Stimulated activated CD4-positive, alpha-beta T cell treated with anti-CD3 and anti-CD28 coated beads, TNF-alpha, amount 100 ng/mL, for 48 hours (primary cell): Measurements from ENCODE around the gene ADAMTSL3.
"Not testable (repeated sequence)": the region's sequence is repeated elsewhere in the genome, so short reads cannot be mapped to it uniquely, and the experiment has no call there.

Experiments
- DNase-seq, 3 donors: peaks; one replicate each; pipeline ENCODE4 v3.0.0-alpha.2; 2020; ENCODE audit warnings: low read depth in 3 of 3

ADAMTSL3 gene

DNA sequence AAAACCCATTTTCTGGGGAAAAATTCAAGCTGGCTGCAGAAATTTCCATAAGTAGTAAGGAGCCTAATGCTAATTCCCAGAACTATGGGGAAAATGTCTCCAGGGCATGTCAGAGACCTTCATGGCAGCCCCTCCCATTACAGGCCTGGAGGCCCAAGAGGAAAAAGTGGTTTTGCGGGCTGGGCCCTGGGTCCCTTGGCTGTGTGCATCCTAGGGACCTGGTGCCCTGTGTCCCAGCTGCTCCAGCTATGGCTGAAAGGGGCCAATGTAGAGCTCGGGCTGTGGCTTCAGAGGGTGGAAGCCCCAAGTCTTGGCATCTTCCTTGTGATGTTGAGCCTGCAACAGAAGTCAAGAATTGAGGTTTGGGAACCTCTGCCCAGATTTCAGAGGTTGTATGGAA, 48.4 kb downstream of the ADAMTSL3 start:
- DNase-seq, result not testable (repeated sequence)

DNA sequence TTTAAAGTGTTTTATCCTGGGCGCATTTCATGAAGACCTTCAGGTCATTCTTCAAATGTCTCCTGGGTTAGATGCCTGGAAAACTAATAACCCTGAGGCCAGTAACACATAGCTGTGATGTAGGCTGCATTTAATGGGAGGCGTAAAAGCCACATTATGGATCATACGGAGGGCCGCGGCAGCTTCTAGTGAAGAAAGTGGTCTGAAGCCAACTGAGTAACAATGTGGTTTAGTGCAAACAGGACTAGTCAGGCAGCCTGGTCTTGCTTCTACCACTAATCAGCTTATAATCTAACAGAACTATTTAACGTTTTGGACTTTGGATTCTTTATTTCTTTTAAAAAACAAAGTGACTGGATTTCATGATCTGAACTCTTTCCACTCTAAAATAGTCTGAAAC, 54.4 kb downstream of the ADAMTSL3 start:
- DNase-seq, result no peak

DNA sequence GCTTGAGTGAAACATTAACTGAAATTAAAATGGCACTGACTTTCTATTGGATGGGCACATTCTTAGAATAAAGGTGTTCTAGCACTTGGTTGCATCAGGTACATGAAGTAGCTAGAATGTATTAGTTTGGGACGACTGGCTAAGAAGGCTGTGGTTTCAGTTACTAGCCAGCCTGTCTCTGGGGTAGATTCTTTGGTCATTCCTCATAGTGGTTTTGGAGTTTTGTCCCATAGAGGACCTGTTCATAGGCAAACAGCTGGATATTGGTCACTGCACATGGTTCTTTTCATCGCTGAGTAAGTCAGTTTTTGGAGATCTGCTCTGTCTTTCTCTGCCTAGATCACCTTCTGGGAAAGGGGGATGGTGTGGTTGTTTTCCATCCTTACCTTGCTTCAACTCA, 55.3 kb downstream of the ADAMTSL3 start:
- no peak for DNase-seq

DNA sequence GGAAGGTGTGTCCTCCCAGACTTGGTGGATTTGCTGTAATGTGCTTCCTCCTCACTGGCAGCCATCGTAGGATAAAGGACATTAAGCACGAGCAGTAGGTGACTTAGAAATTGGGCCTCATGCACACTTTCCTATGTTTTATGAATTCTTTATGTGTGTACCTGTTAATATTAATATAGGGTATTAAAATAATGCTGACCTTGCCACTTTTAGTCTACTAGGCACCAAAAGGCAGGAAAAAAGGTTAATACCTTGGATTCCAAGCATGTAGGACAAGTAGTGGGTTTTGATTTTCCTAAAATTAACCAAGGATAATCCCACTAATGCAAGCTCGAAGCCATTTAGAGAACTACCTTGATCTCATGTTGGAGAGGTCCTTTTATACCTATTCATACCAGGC, 55.9 kb downstream of the ADAMTSL3 start:
- DNase-seq, result no peak

DNA sequence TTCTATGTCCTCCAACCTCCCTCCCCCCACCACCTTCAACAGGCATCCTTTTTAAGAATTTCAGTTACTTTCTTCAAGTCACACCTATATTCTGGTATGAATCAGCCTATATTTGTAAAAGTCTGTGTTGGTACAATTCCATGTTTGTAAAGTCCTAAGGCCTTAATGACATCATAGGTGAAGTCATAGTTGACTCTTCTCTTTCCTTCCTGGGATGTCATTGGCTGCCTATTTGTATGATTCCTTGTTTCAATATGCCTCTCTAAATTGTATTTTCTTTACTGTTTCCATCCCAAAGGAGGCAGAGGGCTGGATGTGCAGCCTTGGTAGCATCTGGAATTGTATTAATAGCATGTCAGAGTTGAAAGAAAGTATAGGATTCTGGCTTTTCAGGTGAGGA, 56.5 kb downstream of the ADAMTSL3 start:
- DNase-seq, result no peak

DNA sequence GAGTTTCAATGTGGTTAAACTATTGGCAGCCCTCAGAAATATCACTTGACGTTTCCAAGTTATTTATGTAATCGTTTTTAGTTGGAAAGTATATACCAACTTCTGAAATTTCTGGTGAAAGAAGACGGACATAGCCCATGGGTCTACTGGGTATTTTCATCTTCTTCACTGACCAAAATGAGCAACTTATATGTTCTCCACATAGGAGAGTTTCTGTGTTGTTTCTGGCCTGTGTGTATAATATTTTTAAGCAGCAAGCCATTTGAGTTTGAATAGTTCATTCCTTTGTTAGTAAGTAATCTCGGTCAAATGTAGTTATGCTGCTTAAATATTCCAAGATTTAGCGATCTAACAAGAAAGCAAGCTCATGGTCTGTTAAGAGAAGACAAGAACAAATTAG, 57.3 kb downstream of the ADAMTSL3 start:
- DNase-seq, result no peak

DNA sequence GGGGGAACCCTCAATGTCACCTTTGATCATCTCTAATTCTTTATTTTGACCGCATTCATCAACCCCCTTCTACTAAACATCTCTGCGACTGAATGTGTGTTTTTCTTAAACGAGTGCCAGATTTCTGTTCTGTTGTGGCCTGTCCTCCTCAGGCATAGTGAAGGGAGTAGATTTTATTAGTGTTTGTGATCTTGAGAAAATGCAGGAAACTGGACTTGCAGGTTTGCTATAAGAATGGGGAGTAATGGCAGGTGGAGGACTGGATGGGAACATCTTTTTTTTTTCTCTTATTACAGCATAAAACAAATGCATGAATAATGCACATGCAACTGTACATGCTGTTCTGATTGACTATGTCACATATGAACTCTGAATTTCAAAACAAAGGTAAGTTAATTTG, 59.3 kb downstream of the ADAMTSL3 start:
- no peak for DNase-seq

DNA sequence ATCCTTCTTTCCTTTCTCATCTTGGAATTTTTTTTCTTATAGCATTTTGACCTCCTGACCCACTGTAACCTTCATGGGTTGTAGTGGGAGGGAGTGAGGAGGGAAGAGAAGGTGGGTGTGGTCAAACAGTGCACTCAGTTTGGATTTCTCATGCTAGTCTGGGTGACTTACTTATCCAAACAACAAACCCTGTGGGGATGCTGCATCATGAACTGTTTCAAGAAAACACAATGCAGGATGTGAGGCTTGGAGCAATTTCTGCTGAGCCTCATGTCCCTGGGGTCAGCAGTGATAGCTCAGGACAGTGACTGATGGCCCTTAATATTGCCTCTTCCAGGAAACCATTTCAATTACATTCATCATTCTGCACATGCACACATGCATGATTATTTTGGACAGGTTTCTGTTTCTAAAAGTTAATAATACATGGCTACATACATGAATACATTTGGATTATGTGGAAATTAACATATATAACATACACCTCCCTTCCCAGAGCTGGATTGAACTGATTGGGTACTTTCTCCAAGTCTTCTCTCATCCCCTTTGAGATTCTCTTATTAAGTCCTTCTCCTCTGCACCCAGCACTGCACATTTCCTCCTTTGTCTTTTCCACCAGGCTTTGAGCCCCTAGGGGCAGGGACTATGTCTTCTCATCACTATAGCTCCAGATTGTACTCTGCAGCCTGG, 61.2 kb downstream of the ADAMTSL3 start:
- DNase-seq, result no peak

DNA sequence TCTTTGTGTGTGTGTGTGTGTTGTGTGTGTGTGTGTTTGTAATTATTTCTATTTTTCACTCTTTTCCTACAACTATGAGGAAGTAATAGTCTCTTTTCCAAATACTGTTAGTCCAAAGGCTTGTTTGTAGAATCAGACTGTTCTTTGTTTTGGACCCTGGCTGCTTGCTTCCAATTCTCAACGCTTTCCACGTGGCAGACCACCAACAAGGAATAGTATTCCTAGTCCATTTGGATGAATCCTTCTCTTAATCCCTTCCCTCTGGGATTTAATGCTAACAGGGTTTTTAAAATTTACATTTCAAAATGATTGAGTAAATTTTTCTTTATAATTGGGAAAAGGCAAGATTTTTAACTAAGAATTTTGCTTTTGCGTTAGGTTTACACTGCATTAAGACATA, 62.7 kb downstream of the ADAMTSL3 start:
- no peak for DNase-seq

DNA sequence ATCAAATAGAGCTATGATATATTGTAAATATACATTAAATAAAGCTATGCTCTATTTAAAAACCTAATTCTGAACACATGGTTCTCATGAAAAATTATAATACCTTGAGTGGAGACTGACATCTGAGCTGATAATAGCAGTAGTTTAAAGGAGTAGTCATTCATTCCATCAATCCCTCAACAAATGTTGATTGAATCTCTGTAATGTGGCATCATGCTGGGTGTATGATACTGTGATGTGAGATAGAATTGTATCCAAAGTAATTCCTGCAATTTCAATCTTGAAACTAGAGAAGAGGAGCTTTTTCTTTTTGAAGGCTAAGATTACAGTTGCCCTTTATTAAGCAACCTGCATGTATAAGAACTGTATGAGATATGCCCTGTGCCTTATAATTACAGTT, 63.1 kb downstream of the ADAMTSL3 start:
- DNase-seq, result no peak

DNA sequence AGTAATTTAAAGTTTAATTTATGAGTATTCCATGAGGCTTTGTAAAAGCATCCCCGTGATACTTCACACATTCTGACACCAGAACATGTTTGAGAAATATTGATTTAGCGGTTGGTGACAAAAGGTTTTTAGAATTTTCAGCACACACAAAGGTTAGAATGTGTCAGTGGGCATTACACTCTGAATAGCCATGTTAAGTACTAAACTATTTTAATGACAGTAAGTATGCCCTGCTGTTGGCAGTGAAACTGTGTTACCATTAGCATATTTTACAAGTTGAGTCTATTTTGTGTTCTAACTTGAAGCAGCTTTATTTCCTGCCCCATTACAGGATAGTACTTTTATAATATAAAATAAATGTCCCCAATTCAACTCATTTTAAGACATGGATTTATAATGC, 66.5 kb downstream of the ADAMTSL3 start:
- no peak for DNase-seq

DNA sequence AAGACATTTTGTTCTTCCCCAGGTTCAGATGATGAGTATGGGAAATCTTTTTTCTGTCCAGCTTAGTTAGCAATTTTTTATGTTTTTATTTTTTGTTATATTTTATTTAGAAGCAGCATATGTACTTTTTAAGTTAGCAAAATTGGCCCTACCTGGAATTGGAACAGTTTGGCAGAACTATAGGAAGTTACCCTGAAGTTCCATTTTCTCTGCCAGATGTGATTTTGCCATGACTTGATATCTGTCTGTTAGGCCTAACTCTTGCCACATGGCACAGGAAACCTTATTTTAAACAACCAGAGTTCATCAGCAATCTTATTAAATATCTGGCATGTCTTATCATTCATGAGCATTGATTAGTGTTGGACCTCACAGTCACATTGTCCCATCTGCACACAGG, 67.1 kb downstream of the ADAMTSL3 start:
- no peak for DNase-seq

DNA sequence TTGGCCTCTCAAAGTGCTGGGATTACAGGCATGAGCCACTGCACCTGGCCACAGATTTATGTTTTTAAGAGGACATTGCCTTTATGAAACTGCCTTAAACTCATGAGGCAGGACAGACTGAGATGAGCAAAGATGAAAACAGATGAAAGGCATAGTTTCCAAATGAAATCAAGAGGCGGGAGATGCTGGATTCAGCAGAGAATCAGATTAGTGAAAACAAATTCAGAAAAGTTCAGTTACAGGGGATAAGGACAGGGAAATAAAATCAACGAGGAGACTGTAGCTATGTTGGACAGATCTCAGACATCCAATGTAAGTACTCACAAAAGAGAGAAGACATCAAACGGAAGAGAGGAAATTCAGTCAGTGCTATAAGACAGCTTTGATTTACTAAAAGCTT, 68.1 kb downstream of the ADAMTSL3 start:
- no peak for DNase-seq

DNA sequence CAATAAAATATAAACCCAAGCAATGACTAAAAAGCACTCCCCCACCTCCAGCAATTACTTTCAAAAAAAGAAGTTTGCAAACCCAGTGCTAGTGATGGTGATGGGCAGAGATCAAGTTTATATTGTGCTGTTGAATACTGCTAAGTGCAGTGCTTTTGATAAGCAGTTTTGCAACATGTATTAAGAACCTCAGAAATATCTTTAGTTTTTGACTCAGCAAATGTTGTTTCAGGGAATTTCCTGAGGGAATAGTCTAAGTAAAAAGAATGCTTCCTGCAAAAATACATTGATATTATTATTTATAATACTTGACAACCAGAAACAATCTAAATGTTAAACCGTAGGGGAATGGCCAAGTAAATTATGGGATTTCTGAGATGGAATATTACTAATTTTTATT, 69.3 kb downstream of the ADAMTSL3 start:
- DNase-seq, result no peak

DNA sequence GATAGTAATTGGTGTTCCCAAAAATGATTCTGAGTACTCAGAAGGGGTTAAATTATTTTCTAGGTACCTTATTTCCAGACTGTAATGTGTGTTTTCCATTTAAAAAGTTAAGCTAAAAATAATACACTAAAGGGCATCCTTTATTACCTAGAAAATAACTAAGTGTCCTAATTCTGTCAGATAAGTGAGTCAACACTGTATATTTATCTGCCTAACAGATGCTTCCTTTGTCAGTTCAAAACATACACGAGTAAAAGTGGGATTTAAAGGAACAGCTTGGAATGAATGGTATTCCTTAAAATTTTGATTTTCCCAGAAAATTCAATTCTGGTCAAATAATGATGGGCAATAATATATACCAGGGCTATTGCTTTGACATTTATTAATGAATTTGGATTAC, 78.3 kb downstream of the ADAMTSL3 start:
- DNase-seq, result no peak

DNA sequence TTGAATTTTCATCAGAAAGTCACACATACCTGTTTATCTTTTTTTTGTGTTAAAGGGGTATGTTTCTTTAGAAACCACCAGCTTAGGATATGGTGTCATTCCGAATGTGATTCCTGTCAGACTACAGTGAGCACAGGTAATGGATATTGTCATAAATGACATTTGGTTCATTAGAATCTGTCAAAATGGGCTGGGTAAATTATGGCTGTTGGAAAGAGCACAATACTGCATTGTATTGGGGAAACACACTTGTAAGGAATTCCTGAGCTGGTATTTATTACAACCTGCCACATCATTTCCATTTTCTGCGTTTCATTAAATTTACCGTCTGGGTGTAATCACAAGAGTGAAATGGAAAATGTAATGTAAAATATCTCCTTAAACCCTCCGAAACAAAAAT, 78.8 kb downstream of the ADAMTSL3 start:
- DNase-seq, result no peak

DNA sequence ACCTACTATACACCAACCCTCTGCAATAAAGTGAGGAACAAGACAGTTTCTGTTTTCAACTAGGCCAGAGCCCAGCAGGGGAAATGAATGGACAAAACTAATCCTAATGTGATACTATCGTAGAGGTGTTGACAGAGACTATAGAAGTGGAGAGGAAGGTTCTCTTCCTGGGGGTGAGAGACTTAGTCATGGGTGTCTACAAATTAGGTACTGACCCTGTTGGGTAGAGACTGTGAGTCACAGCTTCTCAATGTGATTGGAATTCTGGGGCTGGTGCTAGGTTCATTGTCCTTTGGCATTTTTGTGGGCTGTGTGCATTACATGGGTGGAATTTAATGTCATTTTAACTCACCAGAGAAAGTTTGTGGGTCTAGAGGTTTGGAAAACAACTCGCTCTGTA, 79.3 kb downstream of the ADAMTSL3 start:
- no peak for DNase-seq

DNA sequence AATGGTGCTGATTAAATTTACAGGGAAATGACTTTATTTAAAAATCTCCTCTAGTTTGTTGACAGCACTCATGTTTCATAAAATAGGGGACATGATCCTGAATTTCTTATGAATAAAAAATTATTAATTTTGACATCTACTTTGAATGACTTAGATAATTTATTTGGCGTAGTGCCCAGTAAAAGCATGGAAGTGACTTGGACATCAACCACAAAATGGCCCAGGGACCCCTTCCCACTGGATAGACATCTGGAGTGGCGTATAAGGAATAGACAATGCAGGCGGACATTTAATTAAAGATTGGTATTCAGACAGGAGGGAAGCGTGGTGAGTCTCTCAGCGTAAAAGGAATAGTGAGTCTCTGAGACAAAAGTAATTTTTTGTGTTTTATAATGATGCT, 79.8 kb downstream of the ADAMTSL3 start:
- no peak for DNase-seq

DNA sequence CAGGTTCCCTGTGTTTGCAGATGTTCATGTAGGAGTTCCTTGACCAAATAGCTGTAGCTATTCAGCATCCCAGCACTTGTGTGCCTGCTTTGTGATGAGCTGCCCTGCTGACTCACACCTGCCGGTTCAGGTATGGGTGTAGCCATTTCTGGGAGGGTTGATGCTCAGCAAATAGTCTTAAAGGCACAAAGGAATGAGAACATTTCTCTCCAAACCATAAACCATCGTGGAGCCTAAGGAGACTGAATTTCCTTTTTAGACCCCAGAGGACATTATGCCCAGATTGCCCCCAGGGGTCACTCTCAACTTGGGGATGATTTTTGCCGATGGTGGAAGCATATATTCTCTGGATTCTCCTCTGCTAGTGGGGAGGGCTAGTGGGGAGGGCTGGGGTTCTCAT, 80.6 kb downstream of the ADAMTSL3 start:
- DNase-seq, result no peak

DNA sequence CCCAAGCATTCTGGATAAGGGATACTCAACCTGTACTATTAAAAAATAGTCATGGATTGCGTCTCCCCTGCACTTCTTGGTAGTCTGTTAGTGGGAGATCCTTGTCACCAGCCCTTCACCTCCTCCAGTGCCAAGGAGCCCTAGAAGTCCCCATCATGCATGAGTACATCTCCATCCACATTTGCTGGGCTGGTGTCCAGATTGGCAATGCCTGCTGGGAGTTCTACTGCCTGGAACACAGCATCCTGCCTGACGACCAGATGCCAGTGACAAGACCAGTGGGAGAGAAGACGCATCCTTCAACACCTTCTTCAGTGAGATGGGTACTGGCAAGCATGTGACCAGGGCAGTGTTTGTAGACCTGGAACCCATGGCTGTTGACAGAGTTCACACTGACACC, 85.7 kb downstream of the ADAMTSL3 start:
- no peak for DNase-seq

DNA sequence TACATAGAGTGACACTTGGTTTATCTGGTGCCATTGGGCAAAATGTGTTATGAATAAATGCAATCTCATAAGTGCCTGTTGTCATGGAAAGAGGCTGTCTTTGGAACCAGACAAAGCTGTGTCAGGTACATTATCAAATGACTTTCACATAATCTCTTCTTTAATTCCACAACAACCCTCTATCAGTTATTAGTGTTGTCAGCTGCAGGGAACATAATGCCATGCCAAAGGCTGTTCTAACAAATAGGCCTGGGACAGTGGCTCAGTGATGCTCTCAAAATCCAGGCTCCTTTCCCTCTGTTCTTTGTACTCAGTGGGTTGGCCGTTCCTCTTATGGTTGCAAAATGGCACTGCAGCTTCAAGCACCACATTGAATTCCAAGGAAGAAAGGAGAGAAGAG, 91.8 kb downstream of the ADAMTSL3 start:
- DNase-seq, result no peak

DNA sequence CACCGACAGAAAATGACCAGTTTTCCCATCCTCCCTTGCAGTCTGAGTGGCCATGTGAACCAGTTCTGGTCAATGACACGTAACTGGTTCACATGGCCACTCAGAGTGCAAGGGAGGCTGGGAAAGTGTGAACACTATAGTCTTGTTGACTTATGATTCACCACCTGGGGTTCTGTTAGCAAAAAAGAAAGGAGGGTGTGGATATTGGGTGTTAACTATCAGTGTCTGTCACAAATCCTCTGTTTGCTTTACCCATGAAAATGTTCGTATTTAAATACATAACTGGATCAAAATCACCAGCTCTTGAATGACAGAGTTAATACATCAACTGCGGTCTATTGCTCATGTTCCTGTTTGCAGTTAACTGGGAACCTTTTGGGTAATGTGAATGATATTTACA, 92.3 kb downstream of the ADAMTSL3 start:
- no peak for DNase-seq

DNA sequence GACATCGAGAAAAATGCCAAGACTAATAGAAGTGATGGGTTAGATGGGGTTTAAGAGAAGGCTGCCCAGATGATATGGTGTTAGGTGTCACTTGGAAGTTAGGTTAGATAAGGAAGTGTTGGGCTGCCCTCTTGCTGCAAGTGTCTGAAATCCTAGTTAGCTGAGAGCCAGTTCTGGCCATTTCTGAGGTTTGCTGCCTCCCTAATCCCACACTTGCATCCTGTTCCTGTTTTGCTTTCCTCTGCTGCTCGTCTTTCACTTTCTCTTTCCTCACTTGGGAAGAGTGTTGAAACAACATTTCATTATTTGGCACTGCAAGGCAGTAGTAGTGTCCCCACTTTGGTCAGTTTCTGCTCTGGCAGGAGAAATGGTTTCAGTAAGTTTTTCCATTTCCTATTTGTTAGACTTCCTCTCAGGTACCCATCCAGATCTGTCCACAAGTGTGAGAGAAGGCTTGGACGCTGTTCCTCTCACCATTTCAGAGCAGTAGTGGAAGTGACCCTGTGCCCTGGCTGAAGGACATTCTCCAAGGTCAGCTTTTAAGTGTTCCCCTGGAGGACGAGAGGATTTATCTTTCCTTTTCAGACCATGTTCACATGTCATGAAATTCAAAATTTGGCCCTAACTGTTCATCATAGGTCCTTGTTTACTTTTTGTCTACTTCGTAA, 93.3 kb downstream of the ADAMTSL3 start:
- no peak for DNase-seq

DNA sequence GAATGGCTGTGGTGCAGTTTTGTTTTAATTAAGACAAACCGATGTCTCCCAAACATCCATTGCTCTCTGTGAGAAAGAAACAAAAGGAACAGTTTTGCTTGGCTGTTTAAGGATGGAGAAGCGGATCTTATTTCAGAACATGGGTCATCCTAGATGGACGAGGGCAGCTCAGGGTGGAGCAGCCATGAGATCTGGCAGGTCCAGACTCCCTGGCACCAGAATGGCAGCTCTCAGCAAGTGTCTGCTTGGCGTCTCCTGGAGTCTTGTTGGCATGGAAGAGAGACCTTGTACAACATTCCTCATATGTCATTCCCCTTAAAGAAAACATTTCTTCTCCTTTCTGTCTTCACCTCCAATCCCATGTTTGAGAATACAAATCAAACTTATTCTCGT, 93.8 kb downstream of the ADAMTSL3 start:
- DNase-seq, result no peak
